GM23338 (cell line): ENCODE measurements around the gene CRISPLD2.

Source experiments
- CTCF ChIP-seq, 2 experiments: fragments of 200-600 bp in 1 of 2; sonication (generic) in 1 of 2; conservative IDR thresholded peaks; 2 replicates each; pipeline versions ENCODE4 v1.5.1 to v1.6.1; 2016 to 2017; ENCODE audit warnings: antibody characterized with exemption in 2 of 2, low read depth in 2 of 2, mild to moderate bottlenecking in 2 of 2, moderate library complexity in 1 of 2
- EZH2 ChIP-seq: fragments of 200-600 bp; sonication (generic); IDR thresholded peaks from one replicate; pipeline ENCODE4 v1.8.0; 2017; ENCODE audit warnings: antibody characterized with exemption, mild to moderate bottlenecking, low read depth; ENCODE audit not compliant: unreplicated experiment
- POLR2AphosphoS5 ChIP-seq: IDR thresholded peaks from 2 replicates; pipeline ENCODE4 v1.6.1; 2016; ENCODE audit warnings: antibody characterized with exemption, low read depth
- ZNF331 ChIP-seq: fragments of 250-450 bp; sonication (Bioruptor Pico); IDR thresholded peaks from 2 replicates; pipeline ENCODE4 v1.5.0; 2020; ENCODE audit warnings: low read depth, mild to moderate bottlenecking, moderate library complexity

- TF ChIP-seq EZH2 (no peak), CTCF (conservative IDR thresholded peaks at IDR 0.05; ENCODE audit: low read depth in 2 of 2) (no peak), POLR2AphosphoS5 (no peak), ZNF331 (CRISPR knock-in tag) (no peak)
Measured at GRCh38 chr16:84949772-84950436, 130.1 kb downstream of the CRISPLD2 start.
